Raji (cell line): ENCODE measurements around the gene MBD6.

Experiments
- POLR2A ChIP-seq: IDR thresholded peaks from 2 replicates; pipeline ENCODE4 v1.6.1; 2011; ENCODE audit warnings: low read depth, low read length, control low read depth; ENCODE audit not compliant: insufficient read depth

MBD6 gene

DNA sequence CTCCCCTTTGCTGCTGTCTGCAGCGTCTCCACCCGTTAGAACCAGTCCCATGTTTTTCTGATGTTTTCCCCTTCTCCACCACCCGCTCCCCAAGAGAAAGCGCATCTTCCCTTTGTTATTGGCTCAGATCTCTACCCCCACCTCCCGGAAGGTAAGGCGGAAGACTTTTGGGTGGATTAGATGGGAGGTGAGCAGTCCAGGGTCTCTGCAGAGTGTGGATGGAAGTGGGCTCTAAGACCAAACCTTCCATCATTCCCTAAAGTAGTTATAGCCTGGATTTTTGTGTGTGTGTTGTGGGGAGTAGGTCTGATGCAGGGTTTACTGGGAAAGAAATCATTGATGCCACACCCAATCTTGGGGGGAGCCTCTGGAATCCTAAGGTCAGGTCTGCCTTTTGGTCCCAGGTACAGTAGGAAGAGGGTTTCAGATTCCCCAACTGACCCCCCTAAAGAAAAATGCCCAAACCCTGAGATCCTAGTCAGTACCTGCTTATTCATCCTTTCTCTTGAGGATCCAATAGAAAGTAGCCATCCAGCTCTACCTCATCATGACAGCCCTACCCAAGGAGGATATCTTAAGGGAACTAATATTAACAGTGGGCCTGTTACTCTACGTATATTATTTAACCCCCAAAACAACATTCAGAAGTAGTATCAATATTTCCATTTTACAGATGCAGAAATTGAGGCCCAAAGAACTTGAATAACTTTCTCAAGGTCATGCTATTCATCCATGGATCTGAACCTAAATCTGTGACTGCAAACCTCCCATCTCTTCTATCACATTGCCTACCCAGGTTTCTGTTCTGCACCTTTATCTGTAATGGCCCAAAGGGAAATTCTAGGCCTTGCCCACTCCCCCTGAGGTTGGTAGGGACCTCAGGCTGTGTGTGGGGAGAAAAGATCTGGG lies 28.3 kb downstream of the MBD6 start:
- TF ChIP-seq POLR2A = no peak

DNA sequence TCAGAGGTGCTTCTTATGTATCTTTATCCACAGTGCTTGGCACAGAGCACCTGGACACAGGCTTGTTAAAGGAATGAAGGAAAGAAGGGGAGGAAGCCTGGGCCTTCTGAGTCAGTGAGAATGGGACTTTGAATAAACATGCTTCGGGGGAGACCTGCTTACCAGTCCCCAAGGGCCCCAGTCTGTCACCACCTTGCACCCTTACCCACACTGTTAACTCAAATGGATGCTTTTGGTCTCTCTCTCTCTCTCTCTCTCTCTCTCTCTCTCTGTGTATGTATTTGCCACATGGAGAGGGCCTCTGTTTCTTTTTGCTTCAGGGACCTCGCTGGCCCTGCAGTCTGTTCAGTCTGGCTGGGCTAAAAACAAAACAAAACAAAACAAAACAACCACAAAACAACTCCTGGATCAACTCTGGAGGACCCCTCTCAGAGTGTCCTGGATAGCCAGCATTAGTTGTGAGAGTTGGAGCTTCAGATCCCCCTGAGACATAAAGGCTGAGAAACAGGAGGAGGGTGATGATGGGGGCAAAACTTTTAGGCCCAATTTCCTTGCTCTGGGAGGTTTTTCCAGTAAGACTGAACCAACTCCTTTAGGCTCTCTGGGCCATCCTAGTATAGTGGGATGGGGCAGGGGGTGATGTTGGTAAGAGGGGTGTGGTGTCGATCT lies 29.1 kb downstream of the MBD6 start:
- no peak for TF ChIP-seq POLR2A

DNA sequence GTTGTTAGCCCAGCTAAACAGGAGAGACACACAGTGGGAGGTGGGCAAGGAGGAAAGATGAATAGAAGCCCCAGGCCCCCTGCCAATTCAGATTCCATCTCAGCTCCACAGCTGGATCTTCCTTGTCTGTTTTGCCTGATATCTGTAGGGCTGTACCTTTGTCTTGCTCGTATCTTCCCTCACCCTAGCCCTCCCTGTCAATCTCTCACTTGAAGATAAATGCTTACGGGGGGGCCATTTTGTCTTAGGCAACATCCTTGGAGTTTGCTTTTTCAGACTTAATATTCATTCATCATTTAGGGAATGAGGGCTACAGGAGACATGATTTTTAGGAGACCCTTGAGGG lies 29.7 kb downstream of the MBD6 start:
- no peak for TF ChIP-seq POLR2A

DNA sequence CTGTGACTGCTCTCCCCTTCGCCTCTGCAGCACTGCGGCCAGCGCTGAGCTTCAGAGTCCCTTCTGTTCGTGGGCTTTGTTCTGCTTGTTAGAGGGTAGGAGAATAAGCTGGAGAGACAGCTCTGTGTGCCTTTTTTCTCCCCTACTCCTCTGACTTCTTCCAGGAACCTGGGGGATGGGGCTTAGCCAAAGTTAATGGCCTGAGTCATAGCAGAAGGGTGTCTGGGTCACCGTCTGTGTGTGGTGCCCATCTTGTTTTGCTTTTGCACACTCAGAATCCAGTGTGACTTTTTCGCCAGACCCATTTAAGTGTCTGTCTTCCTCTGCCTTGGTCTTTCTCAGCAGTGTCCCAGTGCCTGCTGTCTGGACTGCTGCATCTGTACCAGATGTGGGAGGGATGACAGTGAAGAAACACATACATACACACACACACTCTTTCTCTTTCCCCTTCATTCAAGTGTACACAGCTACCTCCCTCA lies 30.2 kb downstream of the MBD6 start:
- TF ChIP-seq POLR2A = no peak

- TF ChIP-seq POLR2A = no peak
Measured at GRCh38 chr12:57553343-57554202, 30.9 kb downstream of the MBD6 start.

GRCh38 chr12:57554453-57554852 lies 31.8 kb downstream of the MBD6 start:
- no peak for TF ChIP-seq POLR2A

DNA sequence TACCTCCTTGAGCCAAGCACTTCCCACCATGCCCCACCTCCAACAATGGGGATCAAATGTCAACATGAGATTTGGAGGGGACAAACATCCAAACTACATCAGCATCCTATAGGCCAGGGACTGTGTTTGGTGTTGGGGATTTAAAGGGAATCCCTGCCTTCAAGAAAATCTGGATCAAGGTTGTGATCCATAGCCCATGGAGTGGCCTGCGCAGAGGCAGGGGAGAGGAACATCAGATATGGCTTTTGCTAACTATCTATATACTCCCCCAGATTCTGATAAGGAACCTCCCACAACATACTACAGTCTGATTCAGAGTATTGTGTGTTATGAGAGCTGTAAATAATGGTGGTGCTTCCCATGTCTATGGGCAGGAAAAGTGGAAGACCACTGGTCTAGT lies 32.3 kb downstream of the MBD6 start:
- no peak for TF ChIP-seq POLR2A

DNA sequence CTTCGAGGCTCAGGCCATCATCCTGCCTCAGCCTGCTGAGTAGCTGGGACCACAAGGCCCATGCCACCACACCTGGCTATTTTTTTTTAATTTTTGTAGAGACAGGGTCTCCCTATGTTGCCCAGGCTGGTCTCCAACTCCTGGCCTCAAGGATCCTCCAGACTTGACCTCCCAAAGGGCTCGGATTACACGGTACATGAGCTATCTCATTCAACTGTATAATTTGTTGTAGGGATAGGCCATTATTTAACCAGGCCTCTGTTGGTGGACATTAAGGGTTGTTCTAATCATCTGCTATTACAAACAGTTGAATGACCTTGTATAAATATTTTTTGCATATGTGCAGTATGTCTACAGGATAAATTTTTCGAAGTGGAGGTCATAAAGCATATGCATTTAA lies 36.2 kb downstream of the MBD6 start:
- TF ChIP-seq POLR2A = no peak

- no peak for TF ChIP-seq POLR2A
Measured at GRCh38 chr12:57560516-57560915, 37.9 kb downstream of the MBD6 start.

DNA sequence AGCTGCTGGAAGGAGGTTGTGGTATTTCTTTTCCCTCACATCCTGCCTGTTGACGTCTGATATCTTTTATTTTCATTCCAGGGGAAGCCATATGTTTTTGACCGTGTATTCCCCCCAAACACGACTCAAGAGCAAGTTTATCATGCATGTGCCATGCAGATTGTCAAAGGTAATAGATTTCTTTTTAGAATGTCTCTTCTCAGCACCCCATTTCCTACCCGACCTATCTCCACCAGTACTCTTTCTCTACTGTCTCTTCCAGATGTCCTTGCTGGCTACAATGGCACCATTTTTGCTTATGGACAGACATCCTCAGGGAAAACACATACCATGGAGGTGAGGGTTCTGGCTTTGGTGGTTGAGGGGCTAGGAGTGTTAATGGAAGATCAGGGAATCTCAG lies 40.7 kb downstream of the MBD6 start:
- TF ChIP-seq POLR2A = no peak

GRCh38 chr12:57564178-57564740 lies 41.6 kb downstream of the MBD6 start:
- TF ChIP-seq POLR2A = no peak

DNA sequence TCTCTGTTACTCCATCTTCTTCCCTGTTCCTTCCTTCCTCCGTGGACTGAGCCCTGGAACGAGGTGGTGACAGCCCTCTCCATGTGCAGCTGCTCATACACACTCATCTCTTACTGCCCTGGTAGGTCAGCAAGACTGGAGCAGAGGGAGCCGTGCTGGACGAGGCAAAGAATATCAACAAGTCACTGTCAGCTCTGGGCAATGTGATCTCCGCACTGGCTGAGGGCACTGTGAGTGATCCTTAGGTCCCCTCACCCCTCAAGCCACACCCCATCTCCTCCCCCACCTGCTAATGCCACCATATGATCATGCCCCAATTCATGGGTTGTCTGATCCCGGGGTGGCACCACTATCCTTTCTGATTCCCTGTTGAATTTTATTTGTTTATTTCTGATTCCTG lies 46.2 kb downstream of the MBD6 start:
- TF ChIP-seq POLR2A = no peak

DNA sequence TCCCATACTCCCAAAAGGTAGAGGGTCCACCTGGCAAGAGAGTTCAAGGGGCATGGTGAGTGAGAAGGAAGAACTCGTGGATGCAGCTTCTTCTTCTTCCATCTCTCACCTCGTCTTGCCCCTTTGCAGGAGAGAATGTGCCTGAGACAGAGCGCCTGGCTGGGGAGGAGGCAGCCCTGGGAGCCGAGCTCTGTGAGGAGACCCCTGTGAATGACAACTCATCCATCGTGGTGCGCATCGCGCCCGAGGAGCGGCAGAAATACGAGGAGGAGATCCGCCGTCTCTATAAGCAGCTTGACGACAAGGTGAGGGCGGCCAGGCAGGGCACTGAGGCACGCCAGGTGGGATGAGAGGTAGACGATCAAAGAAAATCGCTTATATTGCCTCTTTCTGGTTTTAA lies 47.2 kb downstream of the MBD6 start:
- no peak for TF ChIP-seq POLR2A

DNA sequence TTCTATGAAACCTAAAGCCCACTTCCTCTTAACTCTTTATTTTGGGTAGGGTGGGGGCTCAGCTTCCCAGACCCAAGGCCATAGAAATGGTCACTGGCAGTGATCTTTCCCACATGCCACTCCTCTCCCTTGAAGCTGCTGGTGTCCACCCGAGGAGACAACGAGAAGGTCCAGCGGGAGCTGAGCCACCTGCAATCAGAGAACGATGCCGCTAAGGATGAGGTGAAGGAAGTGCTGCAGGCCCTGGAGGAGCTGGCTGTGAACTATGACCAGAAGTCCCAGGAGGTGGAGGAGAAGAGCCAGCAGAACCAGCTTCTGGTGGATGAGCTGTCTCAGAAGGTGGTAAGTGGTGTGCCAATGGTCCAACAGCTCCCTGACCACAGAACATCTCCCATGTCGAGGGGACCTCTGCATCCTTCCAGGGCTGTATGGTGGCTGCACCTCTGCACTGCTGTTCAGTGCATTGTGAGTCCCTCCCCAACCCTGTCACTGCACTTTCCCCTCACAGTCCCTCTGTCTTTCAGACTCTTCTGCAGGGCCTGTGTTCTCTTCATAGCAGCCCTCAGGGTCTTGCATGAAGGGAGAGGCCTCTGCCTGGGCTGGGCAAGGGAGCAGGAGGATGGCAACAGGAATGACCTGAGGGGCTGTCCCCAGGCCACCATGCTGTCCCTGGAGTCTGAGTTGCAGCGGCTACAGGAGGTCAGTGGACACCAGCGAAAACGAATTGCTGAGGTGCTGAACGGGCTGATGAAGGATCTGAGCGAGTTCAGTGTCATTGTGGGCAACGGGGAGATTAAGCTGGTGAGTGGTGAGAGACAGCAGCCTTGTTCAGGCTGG lies 49.5 kb downstream of the MBD6 start:
- TF ChIP-seq POLR2A = no peak

GRCh38 chr12:57574795-57575194 lies 52.2 kb downstream of the MBD6 start:
- TF ChIP-seq POLR2A = no peak
